ENCODE results near the gene C4BPB.
A peak's percentile ranks its signal among the peaks of the same experiment; 100 is the strongest.

The C4BPB gene

GRCh38 chr1:207088161-207088560 is 499 bp upstream of the C4BPB start:
- no peak for DNase-seq

DNA sequence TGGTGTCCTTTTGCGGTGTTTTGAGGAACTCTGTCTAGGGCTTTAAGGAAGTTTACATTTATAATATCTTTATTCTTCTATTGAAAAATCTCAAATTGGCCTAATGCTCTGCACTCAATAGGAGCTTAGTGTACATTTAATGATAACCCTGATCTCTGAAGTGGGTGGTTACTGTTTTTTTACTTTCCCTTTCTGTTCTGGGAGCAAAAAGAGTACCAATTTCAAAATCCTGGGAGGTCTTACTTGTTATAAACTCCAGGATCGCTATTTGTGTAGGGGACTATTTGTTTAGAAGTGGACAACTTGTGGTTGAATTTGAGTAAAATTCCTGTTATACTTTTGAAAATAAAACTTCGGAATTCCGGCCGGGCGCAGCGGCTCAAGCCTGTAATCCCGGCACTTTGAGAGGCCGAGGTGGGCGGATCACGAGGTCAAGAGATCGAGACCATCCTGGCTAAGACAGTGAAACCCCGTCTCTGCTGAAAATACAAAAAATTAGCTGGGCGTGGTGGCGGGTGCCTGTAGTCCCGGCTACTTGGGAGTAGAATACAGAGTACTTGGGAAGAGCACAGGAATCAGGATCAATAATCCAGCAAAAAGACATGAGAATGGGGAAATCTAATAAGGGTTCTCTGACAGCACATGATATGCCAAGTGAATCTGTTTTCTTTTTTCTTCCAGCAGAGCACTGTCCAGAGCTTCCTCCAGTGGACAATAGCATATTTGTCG is 1.1 kb downstream of the C4BPB start:
- DNase-seq = no peak

GRCh38 chr1:207091200-207091908 is 2.7 kb downstream of the C4BPB start:
- no peak for DNase-seq

DNA sequence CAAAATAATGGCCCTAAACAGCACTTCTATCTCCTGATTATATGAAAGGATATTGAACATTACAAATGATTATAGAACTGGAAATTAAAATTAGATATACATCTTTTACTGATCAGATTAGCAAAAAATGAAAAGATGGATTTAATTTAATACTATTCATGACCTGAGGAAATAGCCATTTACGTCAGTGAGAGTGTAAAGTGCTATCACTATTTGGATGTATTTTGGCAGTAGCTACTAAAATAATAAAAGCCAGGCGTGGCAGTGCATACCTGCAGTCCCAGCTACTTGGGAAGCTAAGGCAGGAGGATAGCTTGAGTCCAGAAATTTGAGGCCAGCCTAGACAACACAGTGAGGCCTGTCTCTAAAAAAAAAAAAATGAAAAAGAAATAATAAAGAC is 5.3 kb downstream of the C4BPB start:
- DNase-seq = no peak

GRCh38 chr1:207097871-207098324 is 9.2 kb downstream of the C4BPB start:
- DNase-seq = peak; percentile 51

- no peak for DNase-seq
These were observed 13.1 kb downstream of the C4BPB start for GRCh38 chr1:207101720-207102119.

GRCh38 chr1:207102146-207102545 is 13.5 kb downstream of the C4BPB start:
- no peak for DNase-seq

DNA sequence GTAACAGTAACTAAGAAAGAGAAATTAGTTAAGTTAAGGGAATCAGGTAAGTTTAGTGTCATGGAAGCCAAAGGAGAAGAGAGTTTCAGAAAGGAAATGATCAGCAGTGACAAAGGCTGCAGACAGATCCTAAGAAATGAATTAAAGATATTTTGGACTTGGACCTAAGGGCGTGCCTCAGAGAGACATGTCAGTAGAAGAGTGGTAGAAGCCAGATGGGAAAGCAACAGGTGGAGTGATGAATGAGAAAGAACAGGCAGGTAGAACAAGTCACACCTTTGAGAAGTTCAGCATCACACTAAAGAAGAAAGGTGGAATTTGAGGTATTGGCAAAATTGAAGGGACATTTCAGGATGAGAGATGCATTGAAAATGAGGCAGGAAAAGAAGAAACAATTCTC is 14.0 kb downstream of the C4BPB start:
- DNase-seq = no peak

GRCh38 chr1:207103892-207104373 is 15.3 kb downstream of the C4BPB start, which contains the start of gene C4BPA:
TSS of gene C4BPA (plus strand) at chr1:207104233. CDS start at chr1:207113026, 8,793 bp downstream.
- no peak for DNase-seq

DNA sequence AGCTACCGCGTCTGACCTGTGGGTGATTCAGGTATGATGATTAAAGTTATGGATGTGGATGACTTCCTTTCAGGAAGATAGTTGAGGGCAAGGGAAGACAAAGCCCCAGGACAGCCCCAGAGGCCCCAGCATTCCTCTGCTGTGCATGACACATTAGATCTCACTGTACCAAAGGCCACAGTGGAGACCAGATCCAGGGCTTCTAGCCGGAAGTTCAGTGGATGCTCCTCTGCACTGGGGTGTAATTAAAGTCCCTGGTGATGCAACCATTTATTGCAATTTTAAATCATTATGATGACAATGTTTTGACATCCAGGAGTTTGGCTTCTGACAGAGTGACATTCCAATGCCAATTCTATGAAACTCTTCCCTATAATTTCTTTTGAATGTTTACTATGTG is 20.3 kb downstream of the C4BPB start:
- DNase-seq = no peak

- DNase-seq = no peak
These were observed 24.1 kb downstream of the C4BPB start for GRCh38 chr1:207112616-207113296.

DNA sequence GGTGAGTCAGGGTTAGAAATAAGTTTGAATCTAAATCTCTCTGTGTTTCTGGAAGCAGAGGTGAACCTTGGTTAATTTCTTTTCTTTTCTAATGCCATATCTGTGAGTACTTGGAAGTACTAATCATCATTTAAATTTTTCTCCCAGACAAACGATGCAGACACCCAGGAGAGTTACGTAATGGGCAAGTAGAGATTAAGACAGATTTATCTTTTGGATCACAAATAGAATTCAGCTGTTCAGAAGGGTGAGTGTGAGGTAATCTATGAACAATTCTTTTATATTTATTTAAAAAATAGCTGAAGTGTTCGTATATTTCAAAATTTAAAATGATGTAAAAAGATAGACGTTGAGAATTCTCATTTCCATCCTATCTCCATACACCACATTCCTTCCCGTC is 26.6 kb downstream of the C4BPB start:
- DNase-seq = no peak

DNA sequence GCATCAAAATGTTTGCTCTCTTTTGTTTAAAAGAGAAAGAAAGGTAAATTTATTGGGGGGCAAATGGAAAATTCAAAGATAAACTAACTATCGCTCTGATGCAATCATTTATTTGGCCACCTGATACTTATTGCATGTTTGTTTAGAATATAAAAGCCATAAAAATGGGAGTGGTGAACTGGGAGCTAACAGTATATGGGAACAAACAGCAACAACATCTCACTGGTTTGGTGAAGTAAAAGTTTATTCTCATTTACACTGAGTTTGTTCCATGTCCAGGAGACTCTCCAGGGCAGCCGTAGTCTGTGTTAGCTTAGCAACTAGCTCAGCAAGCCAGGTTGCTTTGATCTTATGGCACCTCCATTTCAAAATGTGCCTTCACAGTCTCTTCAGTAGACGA is 35.7 kb downstream of the C4BPB start:
- no peak for DNase-seq

GRCh38 chr1:207128336-207128921 is 39.8 kb downstream of the C4BPB start:
- DNase-seq = no peak

GRCh38 chr1:207129053-207129452 is 40.4 kb downstream of the C4BPB start:
- DNase-seq = no peak

DNA sequence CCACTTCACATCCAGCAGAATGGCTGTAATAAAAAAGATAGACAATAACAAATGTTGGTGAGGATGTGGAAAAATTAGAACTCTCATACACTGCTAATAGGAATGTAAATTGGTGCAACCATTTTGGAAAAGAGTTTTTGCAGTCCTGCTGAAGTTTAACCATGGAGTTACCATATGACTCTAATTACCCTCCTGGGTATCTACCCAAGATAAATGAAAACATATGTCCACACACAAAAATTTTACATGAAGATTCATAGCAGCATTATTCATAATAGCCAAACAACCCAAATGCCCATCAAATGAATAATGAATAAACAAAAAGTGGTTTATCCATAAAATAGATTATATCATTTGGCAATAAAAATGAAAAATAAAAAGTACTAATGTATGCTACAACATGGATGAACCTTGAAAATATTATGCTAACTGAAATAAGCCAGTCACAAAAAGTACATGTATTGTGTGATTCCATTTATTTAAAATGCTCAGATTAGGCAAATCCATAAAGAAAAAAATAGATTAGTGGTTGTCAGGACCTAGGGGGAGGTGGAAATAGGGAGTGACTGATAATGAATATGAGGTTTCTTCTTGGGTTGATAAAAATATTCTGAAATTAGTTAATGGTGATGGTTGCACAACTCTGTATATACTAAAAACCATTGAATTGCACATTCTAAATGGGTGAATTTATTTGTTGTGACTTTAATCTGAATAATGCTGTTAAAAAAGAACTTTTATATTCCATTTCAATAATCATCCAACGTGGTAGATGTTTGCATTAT is 41.8 kb downstream of the C4BPB start:
- DNase-seq = no peak

- no peak for DNase-seq
These were observed 42.5 kb downstream of the C4BPB start for GRCh38 chr1:207131163-207131562.

GRCh38 chr1:207134581-207134980 is 45.9 kb downstream of the C4BPB start:
- DNase-seq = no peak

- no peak for DNase-seq
These were observed 51.0 kb downstream of the C4BPB start for GRCh38 chr1:207139616-207140015.

DNA sequence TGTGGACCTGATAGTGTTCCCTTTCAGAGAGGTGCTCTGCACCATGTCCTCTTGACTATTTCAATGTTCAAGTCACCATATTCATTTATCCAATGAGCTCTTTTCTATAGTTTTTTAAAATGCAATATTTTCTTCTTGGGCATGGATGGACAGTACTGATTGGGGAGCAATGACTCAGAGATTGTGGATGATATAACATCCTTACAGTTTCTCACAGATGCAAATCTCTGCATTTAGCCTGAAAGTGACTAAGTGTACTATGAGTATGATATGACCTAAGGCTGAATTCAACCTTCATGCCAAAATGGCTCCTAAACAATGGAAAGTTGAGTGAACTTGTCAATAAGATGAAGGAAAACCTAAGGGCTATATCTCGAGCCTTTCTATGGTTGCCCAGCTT is 51.9 kb downstream of the C4BPB start:
- no peak for DNase-seq

DNA sequence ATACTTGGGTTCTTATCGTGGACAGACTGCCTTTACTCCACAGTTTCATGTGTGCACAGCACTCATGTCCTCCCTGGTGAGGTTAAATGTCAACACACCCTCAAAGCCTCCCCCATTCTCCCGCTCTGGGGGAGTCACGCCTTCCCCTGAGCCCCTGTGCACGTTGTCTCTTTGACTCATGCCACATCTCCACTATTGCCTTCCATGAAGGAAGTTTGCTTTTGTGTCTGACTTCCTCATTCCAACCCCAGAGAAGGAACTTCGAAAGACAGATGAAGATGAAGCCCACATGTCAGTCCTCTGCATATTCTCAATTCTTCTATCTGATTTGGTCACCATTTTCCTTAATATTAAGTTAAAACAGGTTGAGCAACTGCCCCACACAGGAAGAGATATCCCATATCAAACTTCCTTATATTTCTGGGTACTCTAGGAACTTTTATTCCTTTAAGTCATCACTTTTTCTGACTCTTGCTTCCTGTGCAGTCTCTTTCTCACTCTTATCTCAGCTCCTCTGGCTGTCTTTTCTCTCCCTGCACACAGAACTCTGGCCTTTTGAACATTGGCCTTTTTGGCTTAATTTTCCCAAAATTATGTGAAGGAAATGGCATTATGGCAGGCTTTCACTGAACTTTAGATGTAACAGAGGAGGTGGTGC is 56.9 kb downstream of the C4BPB start:
- no peak for DNase-seq
